GM13977 (cell line): ENCODE data around the gene ANXA4.

Source experiments
- DNase-seq: peaks from one replicate; pipeline ENCODE4 v3.0.0; 2012; ENCODE audit warnings: low spot score
- in situ Hi-C: fragments of 300-500 bp; cut with MboI; formaldehyde crosslinking; loops from one replicate; pipeline ENCODE4 v1.12.0; 2022; ENCODE audit warnings: low sequenced_read_pairs, low pct_unique_long_range_greater_than_20kb, mixed read lengths, inconsistent platforms; ENCODE audit not compliant: unreplicated experiment
- TF ChIP-seq, protein P1 (sequence below): IDR thresholded peaks from 2 replicates; pipeline ENCODE4 v1.5.1; 2012; ENCODE audit warnings: mild to moderate bottlenecking, control low read depth; ENCODE audit not compliant: insufficient read depth; ENCODE audit errors: extremely low read depth, missing control alignments

ANXA4 gene

DNA sequence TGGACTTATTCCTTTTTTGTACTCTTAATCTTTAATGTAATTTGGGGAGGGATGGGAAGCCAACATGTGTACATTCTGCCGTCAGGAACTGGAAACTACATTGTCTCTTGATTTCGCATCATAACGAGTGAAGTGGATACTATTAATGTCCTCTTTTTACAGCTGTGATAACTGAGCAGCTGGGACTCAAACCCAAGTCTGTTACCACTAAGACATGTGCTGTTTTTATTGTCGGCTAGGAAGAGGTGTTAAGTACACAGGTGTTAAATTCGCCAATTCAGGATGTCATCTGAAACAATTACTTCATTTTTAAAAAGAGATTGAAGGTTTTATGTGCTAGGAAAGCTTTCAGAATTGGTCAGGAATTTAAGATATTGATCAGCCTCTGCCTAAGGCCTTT, 94.4 kb downstream of the ANXA4 start:
- DNase-seq = no peak
- TF ChIP-seq, protein P1, sequence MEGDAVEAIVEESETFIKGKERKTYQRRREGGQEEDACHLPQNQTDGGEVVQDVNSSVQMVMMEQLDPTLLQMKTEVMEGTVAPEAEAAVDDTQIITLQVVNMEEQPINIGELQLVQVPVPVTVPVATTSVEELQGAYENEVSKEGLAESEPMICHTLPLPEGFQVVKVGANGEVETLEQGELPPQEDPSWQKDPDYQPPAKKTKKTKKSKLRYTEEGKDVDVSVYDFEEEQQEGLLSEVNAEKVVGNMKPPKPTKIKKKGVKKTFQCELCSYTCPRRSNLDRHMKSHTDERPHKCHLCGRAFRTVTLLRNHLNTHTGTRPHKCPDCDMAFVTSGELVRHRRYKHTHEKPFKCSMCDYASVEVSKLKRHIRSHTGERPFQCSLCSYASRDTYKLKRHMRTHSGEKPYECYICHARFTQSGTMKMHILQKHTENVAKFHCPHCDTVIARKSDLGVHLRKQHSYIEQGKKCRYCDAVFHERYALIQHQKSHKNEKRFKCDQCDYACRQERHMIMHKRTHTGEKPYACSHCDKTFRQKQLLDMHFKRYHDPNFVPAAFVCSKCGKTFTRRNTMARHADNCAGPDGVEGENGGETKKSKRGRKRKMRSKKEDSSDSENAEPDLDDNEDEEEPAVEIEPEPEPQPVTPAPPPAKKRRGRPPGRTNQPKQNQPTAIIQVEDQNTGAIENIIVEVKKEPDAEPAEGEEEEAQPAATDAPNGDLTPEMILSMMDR = no peak
- in situ Hi-C loops = no loop called here

DNA sequence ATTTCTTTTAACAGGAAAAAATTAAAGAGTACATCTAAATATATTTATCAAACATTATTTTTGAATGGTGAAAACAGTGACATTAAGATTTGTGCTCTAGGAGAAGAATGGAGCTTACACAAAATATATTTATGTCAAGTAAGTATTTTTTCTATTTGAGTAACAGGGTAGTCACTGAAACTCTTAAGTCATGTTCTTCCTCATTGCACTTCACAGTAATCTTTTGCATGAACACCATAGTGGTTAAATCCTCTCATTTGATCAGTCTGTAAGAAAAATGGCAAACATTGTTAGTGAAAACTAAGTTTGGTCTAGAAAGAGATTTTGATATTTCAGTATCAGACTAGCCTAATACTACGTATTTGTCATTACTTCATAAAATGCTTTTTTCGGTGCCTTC, 95.6 kb downstream of the ANXA4 start:
- peak; percentile 31 for DNase-seq
- in situ Hi-C loops = no loop called here
- TF ChIP-seq, protein P1 = no peak

DNA sequence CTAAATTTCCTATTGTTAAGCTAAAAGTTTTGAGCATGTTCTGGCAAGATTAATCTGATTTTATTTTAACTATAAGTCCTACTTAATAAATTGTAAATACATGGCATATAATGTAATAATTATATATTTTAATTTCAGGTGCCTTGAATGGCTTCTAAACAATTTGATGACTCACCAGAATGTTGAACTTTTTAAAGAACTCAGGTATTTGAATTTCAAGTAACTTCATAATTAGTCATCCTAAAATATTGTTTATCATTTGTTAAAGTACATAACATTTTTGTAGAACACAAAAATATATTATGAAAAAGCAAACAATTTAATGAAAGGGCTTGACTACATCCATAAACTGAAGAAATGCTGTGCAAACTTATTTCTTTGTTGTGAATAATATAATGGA, 102.1 kb downstream of the ANXA4 start:
- DNase-seq = no peak
- in situ Hi-C loops = no loop called here
- TF ChIP-seq, protein P1 = no peak

DNA sequence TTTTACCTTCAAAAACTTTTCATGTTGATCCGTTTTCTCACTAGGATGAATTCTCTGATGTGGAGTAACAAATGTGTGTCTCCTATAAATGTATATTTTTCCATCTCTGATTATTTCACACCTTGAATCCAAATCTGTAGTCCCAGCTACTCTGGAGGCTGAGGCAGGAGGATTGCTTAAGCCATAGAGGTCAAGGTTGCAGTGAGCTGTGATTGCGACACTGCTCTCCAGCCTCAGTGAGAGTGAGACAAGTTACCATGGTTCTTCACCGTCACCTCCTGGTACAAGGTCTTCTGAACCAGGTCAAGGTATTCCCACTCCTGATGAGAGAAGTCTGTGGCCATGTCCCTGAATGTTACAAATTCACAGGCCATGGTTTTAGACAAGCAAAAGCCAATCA, 102.6 kb downstream of the ANXA4 start:
- TF ChIP-seq, protein P1 = no peak
- in situ Hi-C loops = no loop called here
- no peak for DNase-seq

DNA sequence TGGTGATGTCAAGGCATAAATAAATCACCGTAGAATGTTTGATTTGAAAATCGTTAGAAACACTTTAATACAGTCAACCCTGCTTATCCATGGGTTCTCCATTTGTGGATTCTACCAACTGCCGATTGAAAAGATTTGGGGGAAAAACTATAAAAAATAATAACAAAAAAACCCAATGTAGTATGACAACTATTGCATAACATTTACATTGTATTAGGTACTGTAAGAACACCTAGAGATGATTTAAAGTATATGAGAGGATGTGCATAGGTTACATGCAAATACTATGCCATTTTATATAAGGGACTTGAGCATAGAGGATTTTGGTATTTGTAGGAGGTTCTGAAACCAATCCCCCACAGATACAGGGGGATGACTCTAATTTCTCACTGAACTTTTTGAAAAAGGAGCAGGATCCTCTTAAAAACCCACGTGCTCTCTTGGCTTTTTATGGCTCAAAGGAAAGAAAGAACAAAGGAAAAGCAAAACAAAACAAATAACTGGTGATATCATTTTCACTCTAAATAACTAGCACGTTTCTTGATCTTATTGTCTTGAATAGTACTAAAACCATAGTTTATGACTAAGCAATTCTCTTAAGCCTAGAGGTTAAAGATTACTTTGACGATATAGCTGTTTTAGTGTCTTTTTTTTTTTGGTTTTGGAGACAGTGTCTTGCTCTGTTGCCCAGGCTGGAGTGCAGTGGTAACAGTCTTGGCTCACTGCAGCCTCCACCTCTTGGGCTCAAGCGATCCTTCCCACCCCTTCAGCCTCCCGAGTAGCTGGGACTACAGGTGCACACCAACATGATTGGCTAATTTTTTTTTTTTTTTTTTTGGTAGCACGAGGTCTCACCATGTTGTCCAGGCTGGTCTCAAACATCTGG, 104.5 kb downstream of the ANXA4 start:
- in situ Hi-C loops = no loop called here
- TF ChIP-seq, protein P1 = no peak
- no peak for DNase-seq

DNA sequence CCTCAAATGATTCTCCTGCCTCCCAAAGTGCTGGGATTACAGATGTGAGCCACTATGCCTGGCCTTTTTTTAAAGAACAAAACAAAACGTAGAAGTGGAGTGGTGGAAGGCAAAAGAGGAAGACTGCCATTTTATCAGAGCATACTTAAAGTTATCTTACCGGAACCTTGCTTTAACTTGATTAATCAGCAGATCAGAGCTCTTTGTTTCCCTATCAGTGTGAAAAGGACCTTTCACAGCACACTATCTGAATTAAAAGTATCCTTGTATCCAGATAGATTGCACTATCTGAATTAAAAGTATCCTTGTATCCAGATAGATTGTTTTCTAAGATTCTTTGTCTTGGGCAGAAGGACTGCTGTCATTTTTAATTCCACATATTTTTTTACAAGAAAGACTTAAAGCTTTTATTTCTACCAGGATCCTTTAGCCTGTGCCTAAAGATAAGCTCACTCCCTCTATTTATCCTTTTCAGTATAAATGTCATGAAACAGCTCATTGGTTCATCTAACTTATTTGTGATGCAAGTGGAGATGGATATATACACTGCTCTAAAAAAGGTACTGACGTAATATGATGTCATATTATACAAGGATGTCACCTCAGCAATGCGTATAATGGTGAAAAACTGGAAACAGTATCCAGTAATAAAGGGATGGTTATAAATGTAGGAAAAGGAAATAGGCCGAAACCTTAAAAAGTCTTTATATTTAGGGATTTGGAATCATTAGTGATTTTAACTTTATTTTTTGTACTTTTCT, 105.3 kb downstream of the ANXA4 start:
- in situ Hi-C loops = no loop called here
- TF ChIP-seq, protein P1 = no peak
- DNase-seq = no peak
